GM18519 (cell line): ENCODE results near the gene ANAPC16.
"Not testable (repeated sequence)": the region's sequence is repeated elsewhere in the genome, so short reads cannot be mapped to it uniquely, and the experiment has no call there.

Experiments used
- ATAC-seq: cut with Tn5 transposase; IDR thresholded peaks from one replicate; pipeline ENCODE4 v1.9.1; 2021; ENCODE audit warnings: mild to moderate bottlenecking, moderate library complexity; ENCODE audit not compliant: unreplicated experiment, low FRiP score

Gene ANAPC16

DNA sequence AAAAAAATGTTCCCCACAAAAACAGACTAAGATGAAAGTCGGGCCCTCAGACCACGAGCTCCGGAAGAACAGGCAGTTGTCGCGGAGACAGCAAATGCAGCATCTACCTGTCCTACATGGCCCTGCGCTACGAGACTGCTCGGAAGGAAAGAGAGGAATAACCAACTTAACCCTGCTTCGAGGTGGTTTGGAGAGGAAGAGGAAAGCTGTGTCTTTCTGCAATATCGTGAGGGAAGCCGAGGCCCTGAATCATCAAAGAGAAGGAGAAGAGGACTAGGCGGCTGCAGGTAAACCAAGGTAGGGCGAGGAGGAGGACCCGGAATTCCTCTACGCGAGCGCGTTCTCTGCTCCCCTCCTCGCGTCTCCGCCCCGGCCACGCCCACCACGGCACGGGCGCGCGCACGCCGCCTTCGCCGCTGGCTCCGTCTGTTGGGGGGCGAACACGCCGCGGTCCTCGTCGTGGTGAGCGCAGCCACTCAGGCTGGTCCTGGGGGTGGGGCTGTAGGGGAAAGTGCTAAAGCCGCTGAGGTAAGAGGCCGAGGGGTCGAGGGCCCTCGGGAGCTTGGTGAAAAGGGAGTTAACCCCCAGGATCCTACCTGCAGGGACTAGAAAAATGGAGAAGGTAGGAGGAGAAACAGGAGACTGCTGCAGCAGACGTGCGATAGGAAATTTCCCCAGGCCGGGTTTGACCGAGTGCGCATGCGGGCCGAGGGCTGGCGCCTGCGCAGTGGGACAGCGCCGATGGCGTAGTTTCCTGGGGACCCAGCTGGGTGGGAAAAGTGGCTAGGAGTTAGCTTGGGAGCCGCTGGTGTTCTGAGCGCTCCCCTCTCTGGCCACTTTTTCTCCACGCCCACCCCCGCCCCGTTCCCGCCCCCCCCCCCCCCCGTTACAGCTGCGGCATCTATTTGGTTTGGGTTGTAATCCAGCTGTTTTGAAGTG, at the start of gene ANAPC16, which contains the start of gene ASCC1:
ANAPC16 (plus strand) TSS at position 402 of the 939 bp plus-strand sequence. CDS start 7,903 bp downstream, outside the sequence.
ASCC1 (minus strand) TSS at position 666 of the 939 bp plus-strand sequence. CDS start 2,978 bp downstream, outside the sequence.
- peak; percentile 65 for ATAC-seq

DNA sequence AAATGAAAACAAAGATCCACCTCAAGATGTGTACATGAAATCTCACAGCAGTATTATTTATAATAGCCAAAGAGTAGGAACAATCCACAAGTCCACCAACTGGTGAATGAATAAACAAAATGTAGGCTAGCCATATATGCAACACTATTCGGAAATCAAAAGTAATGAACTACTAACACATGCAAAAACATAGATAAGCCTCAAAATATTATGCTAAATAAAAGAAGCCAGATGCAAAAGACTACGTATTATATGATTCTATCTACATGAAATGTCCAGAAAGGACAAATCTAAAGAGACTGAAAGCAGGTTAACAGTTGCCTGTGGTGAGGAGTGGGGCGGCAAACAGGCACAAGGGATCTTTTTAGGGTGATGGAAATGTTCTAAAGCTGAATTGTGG, 48.7 kb upstream of the ANAPC16 start:
- ATAC-seq, result no peak

DNA sequence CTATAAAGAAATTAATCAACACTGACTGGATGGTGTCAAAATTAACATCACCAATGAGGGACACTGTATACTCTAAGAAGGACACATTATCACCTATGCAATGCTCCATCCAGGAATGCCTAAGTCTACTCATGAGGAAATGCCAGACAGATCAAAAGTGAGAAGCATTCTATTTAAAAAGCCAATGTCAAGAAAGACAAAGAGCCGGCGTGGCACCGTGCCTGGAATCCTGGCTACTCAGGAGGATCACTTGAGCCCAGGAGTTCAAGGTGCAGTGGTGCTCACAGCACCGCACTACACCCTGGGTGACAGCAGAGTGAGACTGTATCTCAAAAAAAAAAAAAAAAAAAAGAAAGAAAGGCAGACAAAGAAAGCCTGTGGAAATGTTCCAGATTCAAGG, 45.5 kb upstream of the ANAPC16 start:
- no peak for ATAC-seq

DNA sequence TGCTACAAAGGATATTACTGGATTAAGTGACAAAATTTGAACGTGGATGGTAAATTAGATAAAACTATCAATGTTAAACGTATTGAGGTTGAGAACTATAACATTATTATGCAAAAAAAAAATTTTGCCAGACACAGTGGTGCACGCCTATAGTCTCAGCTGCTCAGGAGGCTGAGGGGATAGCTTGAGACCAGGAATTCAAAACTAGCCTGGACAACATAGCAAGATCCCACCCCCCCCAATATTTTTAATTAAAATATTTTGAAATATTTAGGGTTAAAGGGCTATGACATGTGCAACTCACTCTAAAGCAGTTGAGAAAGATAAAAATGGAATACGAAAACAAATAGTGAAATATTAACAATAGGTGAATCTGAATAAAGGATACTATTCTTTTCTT, 45.1 kb upstream of the ANAPC16 start:
- no peak for ATAC-seq

DNA sequence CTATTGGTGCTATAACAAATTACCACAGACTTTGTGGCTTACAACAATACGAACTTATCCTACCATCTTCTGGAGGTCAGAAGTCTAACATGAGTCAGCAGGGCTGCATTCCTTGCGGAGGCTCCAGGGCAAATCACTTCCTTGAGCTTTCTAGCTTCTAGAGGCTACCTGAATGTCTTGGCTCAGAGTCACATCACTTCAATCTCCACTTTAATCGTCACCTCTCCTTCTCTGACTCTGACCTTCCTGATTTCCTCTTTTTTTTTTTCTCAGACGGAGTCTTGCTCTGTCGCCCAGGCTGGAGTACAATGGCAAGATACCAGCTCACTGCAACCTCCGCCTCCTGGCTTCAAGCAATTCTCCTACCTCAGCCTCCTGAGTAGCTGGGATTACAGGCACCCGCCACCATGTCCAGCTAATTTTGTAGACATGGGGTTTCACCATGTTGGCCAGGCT, 44.6 kb upstream of the ANAPC16 start:
- no peak for ATAC-seq

DNA sequence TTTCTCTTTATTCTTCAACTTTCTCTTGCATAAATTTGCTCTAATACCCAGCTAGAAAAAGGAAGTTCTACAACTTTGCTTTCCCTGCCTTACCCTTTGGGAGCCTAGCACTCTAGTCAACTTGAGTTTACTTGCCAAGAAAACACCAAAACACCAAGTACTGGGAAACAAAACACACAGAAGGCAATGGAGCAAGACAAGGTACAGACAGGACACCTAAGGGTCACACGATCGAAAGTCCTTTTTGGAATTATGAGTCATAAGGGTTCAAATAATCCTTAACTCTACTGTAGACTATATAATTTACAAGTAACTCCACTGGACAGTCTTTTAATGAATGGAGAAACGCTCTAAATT, 42.6 kb upstream of the ANAPC16 start:
- ATAC-seq, result no peak

DNA sequence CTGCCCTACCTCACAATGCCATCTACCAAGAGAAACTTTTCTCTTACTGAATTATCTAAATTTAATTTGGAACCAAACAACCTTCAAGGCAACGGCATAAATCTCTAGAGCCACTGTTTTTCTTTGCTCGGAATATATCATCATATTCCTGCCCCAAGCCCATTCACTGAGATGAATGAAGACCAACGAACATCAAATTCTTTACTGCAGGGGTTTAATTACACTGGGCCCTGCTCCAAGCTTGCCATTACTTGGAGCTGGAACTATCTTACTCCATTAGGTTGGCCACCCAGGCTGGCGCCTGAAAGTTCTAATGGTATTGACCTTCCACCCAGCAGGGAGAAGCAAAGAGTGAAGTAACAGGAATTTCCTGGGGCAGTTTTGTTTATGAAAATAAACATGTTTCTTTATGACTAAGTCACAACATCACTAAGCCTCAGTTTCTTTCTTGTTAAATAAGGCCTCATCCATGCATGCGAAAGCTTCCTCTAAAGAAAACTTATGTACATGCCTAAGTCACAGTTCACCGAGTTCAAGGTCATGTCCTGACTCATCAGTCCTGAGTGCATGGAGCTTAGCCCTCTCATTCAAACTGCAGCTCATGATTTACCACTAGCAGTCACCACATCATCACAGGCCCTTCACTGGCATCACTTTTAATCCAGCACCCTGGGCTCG, 42.1 kb upstream of the ANAPC16 start:
- peak; percentile 54 for ATAC-seq

DNA sequence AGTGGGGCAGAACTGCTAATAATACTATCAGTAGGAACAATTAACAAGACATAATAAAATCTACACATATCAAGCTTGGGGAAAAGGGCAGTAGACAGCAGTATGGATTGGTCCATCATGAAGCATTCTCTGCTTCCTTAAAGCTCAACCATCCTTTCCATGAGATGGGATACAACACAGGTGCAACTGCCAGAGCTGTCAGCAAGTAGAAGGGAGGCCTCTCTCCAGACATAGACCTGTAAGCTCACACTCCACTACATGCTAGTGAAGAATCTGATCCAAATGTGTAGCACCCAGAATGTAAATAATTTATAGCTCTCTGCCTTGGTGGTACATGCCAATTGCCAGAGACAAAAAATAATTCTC, 41.5 kb upstream of the ANAPC16 start:
- ATAC-seq, result no peak

DNA sequence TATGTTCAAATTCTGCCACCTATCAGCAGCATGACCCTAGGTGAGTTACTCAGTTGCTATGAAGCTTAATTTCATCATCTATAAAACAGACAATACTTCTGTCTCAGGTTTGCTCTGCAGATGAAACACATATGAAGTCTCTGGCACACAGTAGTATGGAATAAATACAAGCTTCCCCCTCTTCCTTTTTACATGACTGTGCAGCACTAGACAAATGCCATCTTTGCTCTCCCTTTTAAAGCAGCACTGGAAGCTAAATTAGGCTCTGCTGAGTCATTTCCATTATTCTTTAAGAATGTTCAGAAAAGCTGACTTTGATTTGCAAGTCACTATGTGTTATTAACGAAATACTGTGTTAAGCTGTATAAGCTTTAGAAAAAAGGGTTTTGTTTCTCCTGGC, 40.7 kb upstream of the ANAPC16 start:
- ATAC-seq, result no peak

DNA sequence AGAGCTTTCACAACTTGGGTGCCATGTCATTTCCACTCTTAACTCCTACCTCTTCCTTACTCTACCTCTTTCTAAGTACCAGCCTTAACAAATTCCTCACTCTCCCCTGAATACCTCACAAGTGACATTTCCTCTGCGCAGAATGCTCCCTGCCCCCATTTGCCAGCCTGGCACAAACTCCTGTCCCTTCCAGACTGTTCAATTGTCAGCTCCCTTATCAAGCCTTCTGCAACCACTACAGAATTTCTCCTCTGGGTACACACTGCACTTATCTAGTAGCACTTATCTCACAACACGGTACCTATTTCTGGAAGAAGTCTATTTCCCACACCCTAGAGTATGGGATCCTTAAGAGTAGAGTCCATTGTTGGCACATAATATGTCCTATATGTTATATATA, 39.1 kb upstream of the ANAPC16 start:
- ATAC-seq, result no peak

DNA sequence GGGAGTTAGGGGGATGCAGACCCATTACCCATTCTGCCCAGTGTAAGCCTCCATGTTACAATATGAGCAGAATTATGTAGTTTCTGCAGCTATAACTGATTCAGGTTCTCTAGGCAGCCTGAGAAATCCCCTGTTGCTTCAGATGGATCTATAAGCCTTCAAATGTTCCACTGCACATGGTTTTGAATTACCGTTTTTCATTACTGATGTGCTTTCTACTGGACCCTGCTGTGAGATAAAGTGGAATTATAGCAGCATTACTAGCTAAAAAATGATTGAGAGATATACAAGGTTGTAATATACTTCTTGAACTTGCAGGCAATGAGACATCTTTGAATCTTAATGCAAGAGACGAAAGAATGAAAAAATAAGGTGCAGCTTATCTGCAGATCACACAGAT, 38.4 kb upstream of the ANAPC16 start:
- no peak for ATAC-seq

DNA sequence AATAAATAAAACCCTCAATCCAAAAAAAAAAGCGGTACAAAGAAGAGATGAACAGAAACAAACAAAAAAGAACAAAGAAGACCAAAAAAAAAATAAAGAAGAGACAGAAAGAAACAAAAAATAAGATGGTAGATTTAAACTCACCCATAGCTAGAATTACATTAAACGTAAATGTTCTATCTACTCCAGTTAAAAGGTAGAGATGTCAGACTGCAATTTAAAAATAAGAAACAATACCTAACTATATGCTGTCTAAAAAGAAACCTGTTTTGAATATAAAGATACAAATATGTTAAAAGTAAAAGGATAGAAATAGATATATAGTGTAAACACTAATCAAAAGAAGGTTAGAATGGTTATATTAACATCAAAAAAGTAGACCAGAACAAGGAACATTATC, 31.7 kb upstream of the ANAPC16 start:
- no peak for ATAC-seq

DNA sequence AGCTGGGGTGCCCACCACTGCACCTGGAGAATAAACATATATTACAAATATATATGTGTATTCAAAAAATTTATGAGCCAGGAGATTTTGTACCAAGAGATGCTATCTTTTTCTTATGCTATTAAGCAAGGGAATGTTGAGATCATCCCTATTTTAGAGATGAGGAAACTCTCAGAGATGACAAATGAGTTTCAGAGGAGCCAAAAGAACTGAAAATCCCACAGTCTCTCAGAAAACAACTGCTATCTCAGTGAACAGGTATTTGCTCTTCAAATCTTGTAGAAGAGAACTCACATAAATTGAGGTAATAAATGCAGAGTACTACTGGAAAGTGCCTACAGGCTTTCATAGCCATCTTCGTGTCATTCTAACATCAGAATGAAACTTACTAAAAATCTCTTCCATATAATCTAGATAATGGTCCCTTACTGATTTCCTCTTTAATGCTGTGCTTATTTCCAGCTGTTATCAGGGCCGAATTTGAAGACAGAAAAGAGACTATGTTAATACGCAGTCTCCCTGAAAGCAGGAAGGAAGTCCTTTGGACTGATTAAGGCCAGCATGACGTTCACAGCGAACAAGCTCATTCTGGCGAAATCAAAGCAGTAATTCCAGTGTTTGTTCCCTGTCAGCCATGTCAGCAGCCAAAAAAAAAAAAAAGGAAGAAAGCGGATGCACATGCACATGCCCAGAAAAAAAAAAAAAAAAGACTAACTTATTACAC, 29.4 kb upstream of the ANAPC16 start:
- no peak for ATAC-seq

DNA sequence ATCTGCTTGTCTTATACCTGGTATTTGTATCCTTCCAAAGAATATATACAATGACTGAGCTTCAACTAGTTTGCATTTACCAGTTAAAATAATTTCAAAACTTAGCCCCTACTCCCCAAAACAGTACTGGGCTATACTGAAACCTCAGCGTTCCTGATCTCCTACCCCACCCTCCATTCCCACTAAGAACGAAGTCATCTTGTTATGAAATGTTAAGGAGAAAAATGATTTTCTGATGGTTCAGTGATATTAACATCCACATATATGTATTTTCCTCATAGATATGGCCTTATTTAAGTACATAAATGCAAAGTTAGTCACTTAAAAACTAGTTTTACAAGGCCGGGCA, 28.9 kb upstream of the ANAPC16 start:
- no peak for ATAC-seq

DNA sequence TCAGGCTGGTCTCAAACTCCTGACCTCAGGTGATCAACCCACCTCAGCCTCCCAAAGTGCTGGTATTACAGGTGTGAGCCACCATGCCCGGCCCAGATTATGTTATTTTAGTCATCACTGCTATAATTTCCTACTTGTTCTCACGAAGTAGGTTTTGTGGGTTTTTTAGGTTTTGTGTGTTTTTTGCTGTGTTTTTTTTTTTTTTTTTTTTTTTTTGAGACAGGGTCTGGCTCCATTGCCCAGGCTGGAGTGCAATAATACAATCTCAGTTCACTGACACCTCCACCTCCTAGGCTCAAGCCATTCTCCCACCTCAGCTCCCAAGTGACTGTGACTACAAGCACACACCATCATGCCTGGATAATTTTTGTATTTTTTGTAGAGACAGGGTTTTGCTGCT, 20.9 kb upstream of the ANAPC16 start:
- no peak for ATAC-seq

DNA sequence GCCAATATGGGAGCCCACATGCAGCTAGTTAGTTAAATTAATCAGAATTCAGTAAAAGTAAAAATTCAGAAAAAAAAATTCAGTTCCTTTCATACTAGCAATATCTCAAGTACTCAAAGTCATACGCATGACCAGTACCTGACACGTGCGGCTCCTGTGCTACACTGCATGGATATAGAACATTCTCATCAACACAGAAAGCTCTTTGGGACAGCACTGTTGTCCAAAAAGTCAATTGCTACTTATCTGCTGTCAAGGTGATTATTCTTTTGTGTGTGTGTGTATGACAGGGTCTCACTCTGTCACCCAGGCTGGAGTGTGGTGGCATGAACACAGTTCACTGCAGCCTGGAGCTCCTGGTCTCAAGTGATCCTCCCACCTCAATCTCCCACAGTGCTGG, 14.9 kb upstream of the ANAPC16 start:
- ATAC-seq, result no peak

DNA sequence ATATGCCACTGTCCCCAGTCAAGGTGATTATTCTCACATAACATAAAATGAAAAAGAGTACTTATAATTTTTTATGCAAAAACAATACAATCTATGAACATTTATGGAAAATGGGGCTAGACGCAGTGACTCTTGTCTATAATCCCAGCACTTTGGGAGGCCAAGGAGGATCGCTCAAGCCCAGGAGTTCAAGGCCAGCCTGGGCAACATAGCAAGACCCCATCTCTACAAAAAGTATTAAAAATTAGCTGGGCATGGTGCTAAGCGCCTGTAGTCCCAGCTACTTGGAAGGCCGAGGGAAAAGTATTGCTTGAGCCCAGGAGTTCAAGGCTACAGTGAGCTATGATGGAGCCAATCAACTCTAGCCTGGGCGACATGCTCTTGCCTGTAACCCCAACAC, 14.5 kb upstream of the ANAPC16 start:
- no peak for ATAC-seq

DNA sequence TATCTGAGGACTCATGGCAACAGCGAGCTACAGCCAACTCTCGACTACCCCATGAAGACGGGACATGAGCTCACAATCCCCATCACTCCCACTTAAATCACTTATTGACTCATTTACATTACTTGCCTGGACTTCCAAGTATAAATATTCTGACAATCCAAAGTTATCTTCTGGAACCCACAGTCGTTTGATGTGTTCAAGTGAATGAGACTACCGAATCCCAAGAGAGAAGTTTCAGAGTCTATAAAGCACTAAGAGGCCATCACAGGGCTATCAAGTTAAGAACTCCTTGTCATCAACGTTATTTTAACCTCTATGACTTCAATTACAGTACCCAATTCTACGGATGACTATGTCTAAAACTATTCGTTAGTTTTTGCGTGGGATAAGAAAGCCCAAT, 11.5 kb upstream of the ANAPC16 start:
- ATAC-seq, result no peak

DNA sequence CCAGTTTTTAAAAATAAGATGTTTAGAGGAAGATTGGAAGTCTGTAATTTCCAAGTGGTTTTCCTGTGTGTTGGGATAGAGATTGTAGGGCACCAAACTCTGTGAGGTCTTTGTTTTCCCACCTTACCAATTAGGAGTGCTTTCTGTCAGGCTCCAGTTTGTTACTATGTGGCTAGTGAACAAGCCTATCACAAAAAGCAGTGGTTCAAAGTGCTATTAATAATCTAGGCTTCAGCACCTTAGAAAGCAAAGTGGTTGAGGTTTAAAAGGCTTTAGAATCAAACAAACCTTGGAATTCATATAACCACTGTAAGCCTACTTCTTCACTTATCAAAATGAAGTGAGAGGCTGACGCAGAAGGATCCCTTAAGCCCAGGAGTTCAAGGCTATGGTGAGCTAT, 11.1 kb upstream of the ANAPC16 start:
- ATAC-seq, result no peak

DNA sequence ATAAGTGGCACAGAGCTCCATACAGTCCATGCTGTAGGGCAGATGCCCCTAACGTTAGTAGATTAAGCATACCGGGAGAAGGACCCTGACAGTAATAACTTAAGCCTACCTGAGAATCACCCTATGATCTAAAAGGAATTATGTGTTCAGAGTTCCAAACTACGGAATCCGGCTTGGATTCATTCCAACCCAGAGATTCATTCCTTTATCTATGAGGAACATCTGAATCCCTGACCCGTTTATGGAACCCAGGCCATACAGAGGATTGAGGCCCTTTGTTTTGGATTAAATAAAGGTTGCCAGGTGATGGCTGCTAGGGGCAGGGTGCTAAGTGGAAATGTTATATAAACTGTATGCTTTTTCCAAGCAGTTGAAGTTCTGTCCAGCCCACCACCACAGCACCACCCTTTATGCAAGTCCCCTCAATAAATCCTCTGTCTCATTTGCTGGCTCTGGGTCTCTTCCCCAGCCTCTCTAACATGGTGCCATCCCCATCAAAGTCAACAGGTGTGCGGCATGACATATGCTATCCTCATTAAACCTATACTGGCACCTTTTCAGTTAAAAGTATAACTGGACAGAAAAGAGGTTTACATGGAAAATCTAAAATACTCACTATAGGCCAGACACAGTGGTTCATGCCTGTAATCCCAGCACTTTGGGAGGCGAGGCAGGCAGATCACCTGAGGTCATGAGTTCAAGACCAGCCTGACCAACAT, 9.1 kb upstream of the ANAPC16 start:
- no peak for ATAC-seq

DNA sequence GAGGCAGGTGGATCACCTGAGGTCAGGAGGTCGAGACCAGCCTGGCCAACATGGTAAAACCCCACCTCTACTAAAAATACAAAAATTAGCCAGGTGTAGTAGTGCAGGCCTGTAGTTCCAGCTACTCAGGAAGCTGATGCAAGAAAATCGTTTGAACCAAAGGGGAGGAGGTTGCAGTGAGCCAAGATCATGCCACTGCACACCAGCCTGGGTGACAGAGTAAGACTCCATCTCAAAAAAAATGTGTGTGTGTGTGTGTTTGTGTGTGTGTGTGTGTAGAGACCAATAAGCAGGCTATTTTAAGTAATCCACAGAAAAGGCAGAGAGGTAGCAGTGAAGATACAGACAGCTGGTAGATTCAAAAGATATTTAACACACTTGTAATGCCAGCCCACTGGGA, 7.3 kb upstream of the ANAPC16 start:
- not testable (repeated sequence) for ATAC-seq
